ENCODE results near the gene TRPM6. TPM values are rescaled to one million over a fixed set of nuclear protein-coding genes. Genes with fewer than 3 reads are reported as not detected.

The TRPM6 gene
- total RNA-seq, 6 experiments from 2014 or later = not detected

GRCh38 chr9:74795081-74795480 lies 92.6 kb downstream of the TRPM6 start:
- Mint-ChIP-seq H3K36me3 (ENCODE audit: low read depth) (no peaks in the 10 kb centered on the region), H3K4me3 (no peak overlapping the region), H3K27me3 (ENCODE audit: insufficient read depth) (0 out of 2 replicates have a peak, but pooled peaks cover 3% of the 10 kb centered on the region), H3K4me1 (ENCODE audit: low read depth) (no peaks in the 10 kb centered on the region), H3K9me3 (no peaks in the 10 kb centered on the region), H3K27ac (no peak overlapping the region)
- TF ChIP-seq CTCF (IDR thresholded peaks at IDR 0.05) = no peak
- no peak for DNase-seq

GRCh38 chr9:74784506-74784905 lies 103.2 kb downstream of the TRPM6 start:
- no peak overlapping the region for H3K4me3 Mint-ChIP-seq

GRCh38 chr9:74783408-74783807 lies 104.3 kb downstream of the TRPM6 start:
- Mint-ChIP-seq H3K27me3 (ENCODE audit: insufficient read depth) (peaks cover 6% of the 10 kb centered on the region), H3K36me3 (ENCODE audit: low read depth) (no peaks in the 10 kb centered on the region), H3K9me3 (no peaks in the 10 kb centered on the region), H3K4me3 (no peak overlapping the region), H3K27ac (no peak overlapping the region), H3K4me1 (ENCODE audit: low read depth) (peaks cover 21% of the 10 kb centered on the region)
- no peak for TF ChIP-seq CTCF (IDR thresholded peaks at IDR 0.05)
- DNase-seq = peak; percentile 70

More at GRCh38 chr9:74784506-74784905, 103.2 kb downstream of the TRPM6 start:
- no peak for TF ChIP-seq CTCF (IDR thresholded peaks at IDR 0.05)
- no peaks in the 10 kb centered on the region for H3K36me3 Mint-ChIP-seq (ENCODE audit: low read depth)
- H3K27me3 Mint-ChIP-seq (ENCODE audit: insufficient read depth) = peaks cover 8% of the 10 kb centered on the region
- peak; percentile 36 for DNase-seq
- H3K27ac Mint-ChIP-seq = no peak overlapping the region
- peaks cover 21% of the 10 kb centered on the region for H3K4me1 Mint-ChIP-seq (ENCODE audit: low read depth)
- H3K9me3 Mint-ChIP-seq = no peaks in the 10 kb centered on the region

- Mint-ChIP-seq H3K4me1 (ENCODE audit: low read depth) (no peaks in the 10 kb centered on the region; the same call in 1 of the 2 replicates), H3K4me3 (no peak overlapping the region), H3K27ac (no peak overlapping the region), H3K27me3 (ENCODE audit: insufficient read depth) (peaks cover 4% of the 10 kb centered on the region), H3K36me3 (ENCODE audit: low read depth) (no peaks in the 10 kb centered on the region), H3K9me3 (no peaks in the 10 kb centered on the region)
- TF ChIP-seq CTCF (IDR thresholded peaks at IDR 0.05) = peak; percentile 95
- peak; percentile 54 for DNase-seq
Measured at GRCh38 chr9:74777136-74777879, 110.4 kb downstream of the TRPM6 start.

- Mint-ChIP-seq H3K27me3 (ENCODE audit: insufficient read depth) (peaks cover 4% of the 10 kb centered on the region), H3K36me3 (ENCODE audit: low read depth) (no peaks in the 10 kb centered on the region), H3K4me3 (no peak overlapping the region), H3K27ac (no peak overlapping the region), H3K9me3 (no peaks in the 10 kb centered on the region), H3K4me1 (ENCODE audit: low read depth) (peaks cover 8% of the 10 kb centered on the region; the same call in 1 of the 2 replicates)
- TF ChIP-seq CTCF (IDR thresholded peaks at IDR 0.05) = no peak
- no peak for DNase-seq
Measured at GRCh38 chr9:74775396-74775795, 112.3 kb downstream of the TRPM6 start.
